HepG2 (cell line): ENCODE results near the gene C2CD3. TPM values are rescaled to one million over a fixed set of nuclear protein-coding genes. Genes with fewer than 3 reads are reported as not detected.

Experiments
- BCLAF1 ChIP-seq: fragments of 450-650 bp; IDR thresholded peaks from 2 replicates; pipeline ENCODE4 v1.6.1; 2017; ENCODE audit warnings: mild to moderate bottlenecking
- HMG20A ChIP-seq: IDR thresholded peaks from 2 replicates; pipeline ENCODE4 v1.6.1; 2016; ENCODE audit warnings: borderline replicate concordance
- KMT2B ChIP-seq: IDR thresholded peaks from 2 replicates; pipeline ENCODE4 v1.6.1; 2016; ENCODE audit warnings: missing genetic modification reagents, missing compliant biosample characterization
- NFYC ChIP-seq: IDR thresholded peaks from 2 replicates; pipeline ENCODE4 v1.6.1; 2016; ENCODE audit warnings: missing genetic modification reagents, missing compliant biosample characterization
- NKX3-1 ChIP-seq: sonication (generic); formaldehyde crosslinking; IDR thresholded peaks from 2 replicates; pipeline ENCODE4 v1.5.0; 2020; ENCODE audit warnings: missing genetic modification reagents
- SAFB2 ChIP-seq: sonication (generic); formaldehyde crosslinking; IDR thresholded peaks from 2 replicates; pipeline ENCODE4 v1.5.1; 2020; ENCODE audit warnings: missing genetic modification reagents, low read depth, mild to moderate bottlenecking, borderline replicate concordance
- TCF12 ChIP-seq, 2 experiments: fragments of 450-650 bp in 1 of 2; sonication (generic) in 1 of 2; formaldehyde crosslinking in 1 of 2; IDR thresholded peaks; 2 replicates each; pipeline versions ENCODE4 v1.6.1 to v1.8.0; 2017 to 2022; ENCODE audit warnings: antibody characterized with exemption in 1 of 2, mild to moderate bottlenecking in 1 of 2, missing genetic modification reagents in 1 of 2, moderate library complexity in 1 of 2
- TP53 ChIP-seq: sonication (generic); formaldehyde crosslinking; conservative IDR thresholded peaks from 2 replicates; pipeline ENCODE4 v1.4.0; 2020; ENCODE audit warnings: missing genetic modification reagents
- UBTF ChIP-seq: sonication (generic); formaldehyde crosslinking; IDR thresholded peaks from 2 replicates; pipeline ENCODE4 v1.4.0; 2020; ENCODE audit warnings: mild to moderate bottlenecking, missing genetic modification reagents
- YEATS4 ChIP-seq: sonication (generic); formaldehyde crosslinking; IDR thresholded peaks from 2 replicates; pipeline ENCODE4 v1.4.0; 2020; ENCODE audit warnings: missing genetic modification reagents, borderline replicate concordance
- ZMAT3 ChIP-seq: sonication (generic); formaldehyde crosslinking; conservative IDR thresholded peaks from 2 replicates; pipeline ENCODE4 v1.7.0; 2021; ENCODE audit warnings: missing genetic modification reagents
- ZNF17 ChIP-seq: sonication (generic); formaldehyde crosslinking; IDR thresholded peaks from 2 replicates; pipeline ENCODE4 v1.5.0; 2020; ENCODE audit warnings: mild to moderate bottlenecking, missing genetic modification reagents
- ZNF20 ChIP-seq: sonication (generic); formaldehyde crosslinking; IDR thresholded peaks from 2 replicates; pipeline ENCODE4 v1.4.0; 2020; ENCODE audit warnings: mild to moderate bottlenecking, moderate library complexity, missing genetic modification reagents
- ZNF263 ChIP-seq: sonication (generic); formaldehyde crosslinking; IDR thresholded peaks from 2 replicates; pipeline ENCODE4 v1.4.0; 2020; ENCODE audit warnings: missing genetic modification reagents
- ZNF264 ChIP-seq: sonication (generic); formaldehyde crosslinking; IDR thresholded peaks from 2 replicates; pipeline ENCODE4 v1.4.0; 2020; ENCODE audit warnings: missing genetic modification reagents
- ZNF337 ChIP-seq: sonication (generic); formaldehyde crosslinking; IDR thresholded peaks from 2 replicates; pipeline ENCODE4 v1.5.1; 2020; ENCODE audit warnings: missing genetic modification reagents, low read depth, mild to moderate bottlenecking, borderline replicate concordance
- ZNF33B ChIP-seq: sonication (generic); formaldehyde crosslinking; IDR thresholded peaks from 2 replicates; pipeline ENCODE4 v1.5.1; 2020; ENCODE audit warnings: mild to moderate bottlenecking, missing genetic modification reagents
- ZNF441 ChIP-seq: sonication (generic); formaldehyde crosslinking; IDR thresholded peaks from 2 replicates; pipeline ENCODE4 v1.7.0; 2021; ENCODE audit warnings: missing genetic modification reagents, borderline replicate concordance
- ZNF543 ChIP-seq: sonication (generic); formaldehyde crosslinking; IDR thresholded peaks from 2 replicates; pipeline ENCODE4 v1.4.0; 2020; ENCODE audit warnings: mild to moderate bottlenecking, missing genetic modification reagents
- ZNF607 ChIP-seq: sonication (generic); formaldehyde crosslinking; IDR thresholded peaks from 2 replicates; pipeline ENCODE4 v1.5.1; 2020; ENCODE audit warnings: missing genetic modification reagents, mild to moderate bottlenecking, borderline replicate concordance
- ZNF710 ChIP-seq: sonication (generic); formaldehyde crosslinking; IDR thresholded peaks from 2 replicates; pipeline ENCODE4 v1.5.0; 2020; ENCODE audit warnings: mild to moderate bottlenecking, missing genetic modification reagents, borderline replicate concordance
- ZNF749 ChIP-seq: sonication (generic); formaldehyde crosslinking; IDR thresholded peaks from 2 replicates; pipeline ENCODE4 v1.8.0; 2022; ENCODE audit warnings: mild to moderate bottlenecking, missing genetic modification reagents, moderate library complexity, borderline replicate concordance
- polyA plus RNA-seq, 8 experiments: library from polyadenylated mRNA; depleted of rRNA in 3 of 8; stranded (reverse) in 7 of 8; unstranded in 1 of 8; fragments of >200 nt; fragmentation: Illumina TruSeq in 4 of 8; extraction: Trizol in 4 of 8; gene quantifications; 2 replicates each; pipeline versions ENCODE4 v1.2.1 to v1.2.3, GENCODE V29; 2011 to 2016; ENCODE audit warnings: low read depth in 4 of 8, missing spikeins in 1 of 8, mixed read lengths in 1 of 8; ENCODE audit not compliant: insufficient read depth in 1 of 8
- total RNA-seq, 5 experiments: library from RNA; depleted of rRNA; stranded (reverse); fragments of >200 nt; fragmentation: Illumina TruSeq; extraction: Trizol; gene quantifications; 2 replicates each; pipeline ENCODE4 v1.2.3, GENCODE V29; 2016; ENCODE audit warnings: low read depth in 1 of 5

Gene C2CD3
- total and polyA plus RNA-seq, 2 of the 13 experiments (the other 11 are each of a cell fraction or from before 2014, with no cell fraction given): 5.5 to 6.4 TPM

GRCh38 chr11:74170694-74171629, at the start of gene C2CD3, which contains the start of gene PPME1 (continued):
- TF ChIP-seq UBTF (CRISPR knock-in tag) (peak; percentile 85), ZMAT3 (peak; percentile 76), NKX3-1 (peak; percentile 83; the same call in 1 of the 2 replicates), BCLAF1 (no peak), TP53 (no peak), SAFB2 (CRISPR knock-in tag) (0 out of 2 replicates have a peak, but pooled peaks have one; percentile 58), YEATS4 (CRISPR knock-in tag) (peak; percentile 91), ZNF749 (CRISPR knock-in tag) (0 out of 2 replicates have a peak, but pooled peaks have one; percentile 70), ZNF543 (CRISPR knock-in tag) (peak; percentile 80; the same call in 1 of the 2 replicates), TCF12 (IDR thresholded peaks at IDR 0.05) (no peak), TCF12 (CRISPR knock-in tag; IDR thresholded peaks at IDR 0.05) (no peak), HMG20A (CRISPR knock-in tag) (no peak), ZNF33B (CRISPR knock-in tag) (peak; percentile 65; the same call in 1 of the 2 replicates), ZNF337 (CRISPR knock-in tag) (no peak), ZNF607 (peak; percentile 53; the same call in 1 of the 2 replicates), ZNF17 (CRISPR knock-in tag) (no peak), NFYC (CRISPR knock-in tag) (peak; percentile 84), ZNF264 (peak; percentile 36; the same call in 1 of the 2 replicates), KMT2B (CRISPR knock-in tag) (peak; percentile 83), ZNF263 (peak; percentile 51; the same call in 1 of the 2 replicates), ZNF441 (CRISPR knock-in tag) (peak; percentile 12), ZNF710 (CRISPR knock-in tag) (0 out of 2 replicates have a peak, but pooled peaks have one; percentile 14), ZNF20 (CRISPR knock-in tag) (no peak)
